ENCODE data around the gene POFUT1. TPM values are rescaled to one million over a fixed set of nuclear protein-coding genes. Genes with fewer than 3 reads are reported as not detected.

Gene POFUT1
- total and polyA plus RNA-seq, 2 of the 8 experiments (the other 6 are each of a cell fraction or from before 2014, with no cell fraction given) = 19.4 to 24.4 TPM

DNA sequence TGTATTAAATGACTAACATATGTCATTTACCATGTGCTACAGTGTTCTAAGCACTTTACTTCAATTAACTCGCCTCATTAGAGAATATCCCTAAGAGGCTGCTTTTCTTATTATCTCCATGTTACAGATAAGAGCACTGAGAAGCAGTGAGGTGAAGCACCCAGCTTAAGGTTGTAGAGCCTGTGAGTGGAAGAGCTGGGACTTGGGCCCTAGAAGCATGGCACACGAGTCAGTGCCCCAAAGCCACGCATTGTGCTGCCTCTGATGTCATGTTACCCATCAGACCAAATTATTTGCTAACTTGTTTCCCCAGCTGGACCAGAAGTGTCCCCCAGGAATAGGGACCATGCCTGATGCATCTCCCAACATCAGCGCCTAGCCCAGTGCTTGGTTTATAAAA is 34.1 kb downstream of the POFUT1 start:
- no peak overlapping the region for H3K14ac ChIP-seq (ENCODE audit: insufficient read length)
- no peak for FAIRE-seq
- WGBS, 2 experiments (ENCODE audit: extremely low coverage in 1 of 2, insufficient coverage in 1 of 2, insufficient read length in 1 of 2, insufficient replicate concordance in 2 of 2, low coverage in 1 of 2, low lambda C conversion rate in 2 of 2, missing lambda C conversion rate in 1 of 2) = 91% methylated on average over 4 of the region's 4 CpGs; no CpG with 5 or more reads in 1 of the 2 experiments

More for the DNA sequence above, 34.1 kb downstream of the POFUT1 start:
- Histone ChIP-seq H3K23me2 (ENCODE audit: low read depth, low read length) (no peaks in the 10 kb centered on the region), H4K5ac (ENCODE audit: insufficient read length, low read depth, low read length) (no peak overlapping the region), H3K56ac (replicated peaks; ENCODE audit: insufficient read length, low read depth, low read length) (no peak overlapping the region), H2BK120ac (replicated peaks; ENCODE audit: low read depth, low read length) (no peak overlapping the region), H3K9ac (replicated peaks in 1 of 4; ENCODE audit: extremely low read depth in 1 of 4, low read depth in 3 of 4, low read length in 3 of 4) (no peak overlapping the region), H3K9me3 (ENCODE audit: insufficient read depth in 2 of 2, low read depth in 1 of 2, low read length in 1 of 2) (no peaks in the 10 kb centered on the region; a peak in 1 of 4 replicates), H2BK15ac (ENCODE audit: low read length) (no peak overlapping the region), H2BK5ac (ENCODE audit: low read depth, low read length) (no peak overlapping the region), H3K4ac (replicated peaks; ENCODE audit: insufficient read length, low read depth, low read length) (no peak overlapping the region), H3K79me1 (ENCODE audit: low read depth, low read length) (no peaks in the 10 kb centered on the region), H4K91ac (replicated peaks; ENCODE audit: insufficient read length, low read length) (no peak overlapping the region), H3K4me1 (replicated peaks in 1 of 4; ENCODE audit: control insufficient read depth in 3 of 4, insufficient read depth in 4 of 4, low read length in 3 of 4) (peaks cover 0 to 7% (median 4%) of the 10 kb centered on the region in 4 experiments; a peak in 4 of 7 replicates), H3K27me3 (replicated peaks in 1 of 4; ENCODE audit: control insufficient read depth in 3 of 4, extremely low read depth in 1 of 4, insufficient read depth in 3 of 4, low read length in 3 of 4) (no peaks in the 10 kb centered on the region), H4K20me1 (replicated peaks in 1 of 2; ENCODE audit: control insufficient read depth in 1 of 2, insufficient read depth in 2 of 2, low read length in 2 of 2) (no peaks in the 10 kb centered on the region), H3K36me3 (ENCODE audit: control insufficient read depth in 2 of 4, insufficient read depth in 4 of 4, low read length in 3 of 4) (no peaks in the 10 kb centered on the region; a peak in 1 of 8 replicates), H2AFZ (ENCODE audit: low read length) (no peak overlapping the region), H3K27ac (ENCODE audit: low read depth, low read length) (no peak overlapping the region), H3K4me2 (ENCODE audit: insufficient read depth in 1 of 2, low read depth in 2 of 2, low read length in 2 of 2) (no peak overlapping the region), H2BK12ac (ENCODE audit: low read depth, low read length) (no peak overlapping the region), H2BK20ac (ENCODE audit: low read length) (no peak overlapping the region), H4K8ac (ENCODE audit: extremely low read depth, insufficient read depth, low read length) (no peak overlapping the region), H3K79me2 (ENCODE audit: control insufficient read depth in 1 of 2, insufficient read depth in 2 of 2, low read length in 2 of 2) (no peaks in the 10 kb centered on the region), H3K4me3 (ENCODE audit: extremely low read depth in 1 of 4, insufficient read depth in 2 of 4, low read depth in 3 of 4, low read length in 4 of 4) (no peak overlapping the region), H3K18ac (ENCODE audit: extremely low read depth, low read length) (no peak overlapping the region), H3K23ac (ENCODE audit: insufficient read length) (no peak overlapping the region), H2AK5ac (ENCODE audit: low read depth, low read length) (no peak overlapping the region)
- ChIA-PET CTCF (ENCODE audit: partially characterized antibody) (interaction anchor here (0.6 to 1.4 kb wide), 4 partner anchors 8 to 140 kb away, joined by 3 to 4 read pairs (median 4); no protein-coding TSS in a partner anchor), POLR2A (ENCODE audit: partially characterized antibody) (interaction anchor here (1.0 to 3.2 kb wide), 4 partner anchors 11 to 53 kb away, joined by 3 to 13 read pairs (median 4); no protein-coding TSS in a partner anchor)
- no peak for DNase-seq (ENCODE audit: low read depth in 1 of 2, low spot score in 2 of 2)
- TF ChIP-seq, protein P1, sequence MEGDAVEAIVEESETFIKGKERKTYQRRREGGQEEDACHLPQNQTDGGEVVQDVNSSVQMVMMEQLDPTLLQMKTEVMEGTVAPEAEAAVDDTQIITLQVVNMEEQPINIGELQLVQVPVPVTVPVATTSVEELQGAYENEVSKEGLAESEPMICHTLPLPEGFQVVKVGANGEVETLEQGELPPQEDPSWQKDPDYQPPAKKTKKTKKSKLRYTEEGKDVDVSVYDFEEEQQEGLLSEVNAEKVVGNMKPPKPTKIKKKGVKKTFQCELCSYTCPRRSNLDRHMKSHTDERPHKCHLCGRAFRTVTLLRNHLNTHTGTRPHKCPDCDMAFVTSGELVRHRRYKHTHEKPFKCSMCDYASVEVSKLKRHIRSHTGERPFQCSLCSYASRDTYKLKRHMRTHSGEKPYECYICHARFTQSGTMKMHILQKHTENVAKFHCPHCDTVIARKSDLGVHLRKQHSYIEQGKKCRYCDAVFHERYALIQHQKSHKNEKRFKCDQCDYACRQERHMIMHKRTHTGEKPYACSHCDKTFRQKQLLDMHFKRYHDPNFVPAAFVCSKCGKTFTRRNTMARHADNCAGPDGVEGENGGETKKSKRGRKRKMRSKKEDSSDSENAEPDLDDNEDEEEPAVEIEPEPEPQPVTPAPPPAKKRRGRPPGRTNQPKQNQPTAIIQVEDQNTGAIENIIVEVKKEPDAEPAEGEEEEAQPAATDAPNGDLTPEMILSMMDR (IDR thresholded peaks at IDR 0.05; ENCODE audit: control extremely low read depth in 1 of 3, insufficient read depth in 1 of 3, low read depth in 1 of 3, low read length in 3 of 3) = no peak
- TF ChIP-seq GABPA (IDR thresholded peaks at IDR 0.05; ENCODE audit: borderline replicate concordance, insufficient read depth, low read length) = no peak
- TF ChIP-seq SRF (IDR thresholded peaks at IDR 0.05; ENCODE audit: low read depth, low read length) = no peak
- no peak for TF ChIP-seq TEAD4 (IDR thresholded peaks at IDR 0.05; ENCODE audit: low read depth, low read length)
- TF ChIP-seq, protein P2, sequence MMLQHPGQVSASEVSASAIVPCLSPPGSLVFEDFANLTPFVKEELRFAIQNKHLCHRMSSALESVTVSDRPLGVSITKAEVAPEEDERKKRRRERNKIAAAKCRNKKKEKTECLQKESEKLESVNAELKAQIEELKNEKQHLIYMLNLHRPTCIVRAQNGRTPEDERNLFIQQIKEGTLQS (IDR thresholded peaks at IDR 0.05; ENCODE audit: insufficient read depth, low read depth, low read length) = no peak
- no peak for TF ChIP-seq PHF8 (conservative IDR thresholded peaks at IDR 0.05; ENCODE audit: low read depth, low read length)
- TF ChIP-seq POLR2AphosphoS5 (IDR thresholded peaks at IDR 0.05; ENCODE audit: low read depth, low read length) = no peak
- no peak for TF ChIP-seq HDAC6 (IDR thresholded peaks at IDR 0.05; ENCODE audit: low read depth, low read length)
